ENCODE measurements around the gene CPM.
"Not testable (repeated sequence)": the region's sequence is repeated elsewhere in the genome, so short reads cannot be mapped to it uniquely, and the experiment has no call there.

The CPM gene

GRCh38 chr12:68851592-68852306 is 81.2 kb downstream of the CPM start:
- no peak for DNase-seq (ENCODE audit: low spot score)

- peak; percentile 66 for DNase-seq (ENCODE audit: low spot score)
Measured at GRCh38 chr12:68850390-68850789, 82.6 kb downstream of the CPM start.

DNA sequence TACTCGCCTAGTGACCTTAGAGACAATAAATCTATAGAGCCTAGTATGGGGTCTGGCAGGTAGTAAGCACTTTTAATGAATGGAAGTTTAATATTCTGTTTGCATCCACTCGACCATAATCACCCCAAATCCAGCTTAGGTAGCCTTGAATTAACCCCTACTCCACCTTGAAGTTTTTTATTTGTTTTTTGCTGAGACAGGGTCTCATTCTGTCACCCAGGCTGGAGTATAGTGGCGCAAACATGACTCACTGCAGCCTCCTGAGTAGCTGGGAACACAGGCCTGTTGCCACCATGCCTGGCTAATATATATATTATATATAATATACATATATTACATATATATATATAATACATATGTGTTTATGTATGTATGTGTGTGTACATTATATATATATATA is 86.2 kb downstream of the CPM start:
- DNase-seq (ENCODE audit: low spot score): no peak

DNA sequence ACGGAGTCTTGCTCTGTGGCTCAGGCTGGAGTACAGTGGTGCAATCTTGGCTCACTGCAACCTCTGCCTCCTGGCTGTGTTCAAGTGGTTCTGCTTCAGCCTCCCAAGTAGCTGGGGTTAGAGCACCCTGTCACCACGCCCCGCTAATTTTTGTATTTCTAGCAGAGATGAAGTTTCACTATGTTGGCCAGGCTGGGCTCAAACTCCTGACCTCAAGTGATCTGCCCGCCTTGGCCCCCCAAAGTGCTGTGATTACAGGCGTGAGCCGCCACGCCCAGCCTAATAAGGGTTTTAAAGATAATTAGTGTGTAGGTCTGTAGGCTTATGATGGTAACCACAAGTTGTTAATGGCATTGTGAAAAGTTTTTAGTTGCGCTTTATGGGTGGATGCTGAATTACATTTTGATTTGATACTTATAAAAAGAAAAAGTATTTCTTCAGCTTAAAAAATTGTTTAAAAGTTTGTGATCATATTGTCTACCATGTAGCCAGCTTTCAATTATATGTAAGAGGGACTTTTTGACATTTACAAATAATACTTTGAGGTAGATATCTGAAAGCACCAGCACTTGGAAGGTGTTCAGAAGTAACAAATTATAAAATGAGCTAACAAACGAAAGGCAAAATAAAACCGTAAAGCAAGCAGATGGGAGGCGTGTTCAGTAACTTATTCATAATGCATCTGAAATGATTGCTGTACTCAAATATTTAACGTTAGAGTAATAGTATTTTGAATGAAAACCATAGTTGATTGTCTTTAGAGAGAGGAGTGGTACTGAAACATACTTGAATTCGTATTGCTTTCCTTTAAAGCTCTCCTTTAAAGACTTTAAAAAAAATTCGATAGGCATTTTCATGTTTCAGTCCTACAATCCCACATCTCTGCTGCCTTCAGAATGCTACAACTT is 87.9 kb downstream of the CPM start:
- DNase-seq (ENCODE audit: low spot score): no peak

DNA sequence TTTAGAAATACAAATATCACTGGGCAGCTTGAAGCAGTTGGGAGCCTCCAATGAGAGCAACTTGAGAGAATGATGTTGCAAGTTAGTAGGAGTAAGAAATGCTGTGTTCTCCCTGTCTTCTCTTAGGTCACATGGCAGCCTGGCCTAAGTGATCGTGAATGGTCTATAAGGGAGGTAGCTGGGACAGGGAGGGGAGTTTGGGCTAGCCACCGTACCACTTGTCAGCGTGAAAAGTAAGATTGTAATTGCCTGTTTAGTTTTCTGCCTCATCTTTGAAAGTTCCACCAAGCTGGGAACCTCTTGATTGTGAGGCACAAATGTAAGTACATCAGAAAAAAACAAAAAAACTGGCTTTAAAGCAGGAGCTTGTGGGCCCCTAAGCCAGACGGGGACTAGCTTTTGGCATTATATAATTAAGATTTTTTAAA is 88.6 kb downstream of the CPM start:
- DNase-seq (ENCODE audit: low spot score): no peak

DNA sequence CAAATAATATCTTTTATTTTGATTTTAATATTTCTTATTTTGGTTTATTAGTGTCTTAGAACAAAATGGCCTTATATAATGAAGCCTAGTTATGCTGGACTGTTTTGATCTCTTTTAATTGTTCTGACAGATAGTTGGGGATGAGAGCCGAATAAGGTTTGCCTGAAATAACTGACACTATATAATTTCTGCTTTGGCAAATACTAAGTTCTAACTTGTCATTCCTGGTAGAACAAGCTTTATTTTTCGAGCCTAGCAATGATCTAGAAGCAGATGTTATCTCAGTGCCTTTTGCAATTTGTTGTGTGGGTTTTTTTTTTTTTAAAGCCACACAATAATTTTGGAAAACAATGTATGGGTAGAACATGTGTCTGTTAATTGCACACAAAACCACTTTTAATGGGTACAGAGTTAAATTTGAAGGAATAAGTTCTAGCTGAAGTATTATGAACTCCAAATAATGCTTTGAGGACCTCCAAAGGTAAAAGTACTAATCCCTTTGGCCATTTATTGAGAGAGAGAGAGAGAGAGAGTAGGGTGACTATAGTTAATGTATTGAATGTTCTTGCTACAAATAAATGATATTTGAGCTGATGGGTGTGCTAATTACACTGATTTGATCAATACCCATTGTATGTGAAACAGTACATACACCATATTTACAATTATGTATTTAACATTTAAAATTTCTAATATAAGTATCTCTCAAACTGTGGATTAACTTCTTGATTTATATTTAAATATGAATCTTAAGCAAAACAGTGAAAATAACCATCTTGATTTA is 90.0 kb downstream of the CPM start:
- DNase-seq (ENCODE audit: low spot score): no peak

GRCh38 chr12:68842123-68842522 is 90.8 kb downstream of the CPM start:
- no peak for DNase-seq (ENCODE audit: low spot score)

DNA sequence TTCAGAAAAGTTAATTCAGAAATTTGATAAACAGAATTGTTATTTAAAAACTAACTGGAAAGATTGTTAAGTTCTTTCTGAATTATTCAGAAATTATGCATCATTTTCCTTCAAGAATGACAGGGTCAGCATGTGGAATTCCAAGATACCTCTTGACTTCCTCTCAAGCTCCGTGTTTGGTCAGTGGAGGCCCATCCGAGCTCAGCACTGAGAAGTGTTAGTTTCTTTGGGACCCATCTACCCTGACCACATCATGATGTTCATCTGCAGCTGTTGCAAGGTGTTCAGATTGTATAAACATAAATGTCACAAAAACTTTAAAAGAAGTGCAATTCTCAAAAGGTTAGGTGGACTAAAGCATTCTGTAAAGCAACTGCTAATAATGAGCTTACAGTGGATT is 91.3 kb downstream of the CPM start:
- DNase-seq (ENCODE audit: low spot score): no peak

DNA sequence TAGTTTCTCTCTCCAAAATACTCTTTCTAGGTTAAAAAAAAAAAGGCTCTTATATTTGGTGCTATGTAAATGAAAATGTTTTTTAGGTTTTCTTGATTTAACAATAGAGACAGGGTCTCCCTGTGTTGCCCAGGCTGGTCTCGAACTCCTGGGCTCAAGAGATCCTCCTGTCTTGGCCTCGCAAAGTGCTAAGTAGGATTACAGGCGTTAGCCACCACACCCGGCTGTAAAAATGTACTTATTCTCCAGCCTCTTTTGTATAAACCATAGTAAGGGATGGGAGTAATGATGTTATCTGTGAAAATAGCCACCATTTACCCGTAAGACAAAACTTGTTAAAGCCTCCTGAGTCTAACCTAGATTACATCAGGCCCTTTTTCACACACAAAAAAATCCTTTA is 91.8 kb downstream of the CPM start:
- not testable (repeated sequence) for DNase-seq (ENCODE audit: low spot score)

GRCh38 chr12:68839183-68840147 is 93.5 kb downstream of the CPM start:
- DNase-seq (ENCODE audit: low spot score): no peak

DNA sequence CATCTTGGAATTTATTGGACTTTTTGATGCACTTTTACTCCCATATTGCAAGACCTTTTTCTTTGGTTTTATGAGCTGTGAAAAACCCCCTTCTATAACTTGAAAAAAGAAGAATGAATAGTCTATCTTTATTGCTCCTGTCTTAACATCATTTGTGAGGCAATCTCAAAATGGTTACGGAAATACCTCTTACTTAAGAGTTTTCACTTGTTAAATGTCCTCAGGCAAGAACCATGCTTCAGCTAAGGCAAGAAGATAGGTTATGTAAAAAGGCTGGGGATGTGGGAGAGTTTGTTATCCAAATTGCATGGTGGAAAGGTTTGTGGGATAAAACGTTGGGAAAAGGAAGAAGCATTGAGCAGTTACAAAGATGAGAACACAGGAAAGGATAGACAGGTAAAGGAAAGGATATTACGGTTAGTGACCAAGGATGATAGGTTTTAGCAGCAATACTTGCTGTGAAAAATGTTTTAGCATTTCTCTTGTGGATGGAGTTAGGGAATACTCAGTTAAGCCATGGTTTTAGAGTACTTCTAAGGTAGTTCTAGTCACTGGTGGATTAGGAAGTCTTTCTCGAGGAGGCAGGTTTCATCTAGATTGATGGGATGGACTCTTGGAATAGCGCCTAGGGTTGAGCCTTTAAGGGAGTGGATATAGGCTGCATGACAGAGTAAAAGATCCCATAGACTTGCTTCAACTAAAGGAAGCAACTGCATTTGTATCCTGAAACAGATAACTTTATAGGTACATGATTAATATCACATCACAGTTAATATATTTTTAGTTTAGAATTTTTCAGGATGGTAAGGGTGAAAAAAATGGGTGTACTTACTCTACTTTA is 94.7 kb downstream of the CPM start:
- no peak for DNase-seq (ENCODE audit: low spot score)

- no peak for DNase-seq (ENCODE audit: low spot score)
Measured at GRCh38 chr12:68837215-68837614, 95.8 kb downstream of the CPM start.

- no peak for DNase-seq (ENCODE audit: low spot score)
Measured at GRCh38 chr12:68835333-68835908, 97.5 kb downstream of the CPM start.

DNA sequence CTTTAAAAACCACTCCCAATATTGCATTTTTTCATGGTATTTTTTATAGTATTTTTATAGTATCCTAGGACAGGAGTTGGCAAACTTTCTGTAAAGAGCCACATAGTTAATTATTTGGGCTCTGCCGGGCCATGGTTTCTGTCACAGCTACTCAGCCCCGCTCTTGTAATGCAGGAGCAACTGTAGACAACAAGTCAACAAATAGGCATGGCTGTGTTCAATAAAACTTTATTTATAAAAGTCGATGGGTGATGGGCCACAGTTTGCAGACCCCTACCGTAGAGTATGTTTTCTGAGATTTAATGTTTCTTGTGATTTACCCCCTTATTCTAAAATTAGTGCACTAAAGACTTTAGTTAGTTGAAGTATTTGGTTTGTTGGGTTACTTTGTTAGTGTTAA is 99.5 kb downstream of the CPM start:
- DNase-seq (ENCODE audit: low spot score): no peak

GRCh38 chr12:68832504-68832867 is 100.5 kb downstream of the CPM start:
- no peak for DNase-seq (ENCODE audit: low spot score)

GRCh38 chr12:68831751-68832503 is 101.0 kb downstream of the CPM start:
- no peak for DNase-seq (ENCODE audit: low spot score)

DNA sequence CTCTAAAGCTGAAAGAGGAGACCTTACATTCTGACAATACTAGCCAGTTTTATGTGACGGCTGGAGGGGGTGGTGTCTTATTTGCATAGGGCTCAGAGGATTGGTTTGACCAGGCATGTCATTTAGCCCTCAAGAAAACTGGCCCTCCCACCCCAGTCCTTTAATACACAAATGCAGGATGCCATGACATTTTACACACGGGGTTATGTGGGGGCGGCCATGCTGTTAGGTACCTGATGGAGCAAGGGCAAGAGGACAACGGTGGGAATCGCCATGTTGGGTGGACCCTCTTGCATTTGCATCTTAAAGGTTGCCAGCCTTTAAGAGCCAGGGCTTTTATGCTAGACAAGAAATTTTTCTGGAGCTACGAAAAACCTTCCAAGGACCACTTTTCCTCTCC is 101.7 kb downstream of the CPM start:
- DNase-seq (ENCODE audit: low spot score): no peak

GRCh38 chr12:68828672-68829068 is 104.3 kb downstream of the CPM start:
- no peak for DNase-seq (ENCODE audit: low spot score)

- no peak for DNase-seq (ENCODE audit: low spot score)
Measured at GRCh38 chr12:68827895-68828671, 104.9 kb downstream of the CPM start.

Data from HuH-7 (cell line).